ENCODE measurements around the gene LRRC49. TPM values are rescaled to one million over a fixed set of nuclear protein-coding genes. Genes with fewer than 3 reads are reported as not detected.
"Not testable (repeated sequence)": the region's sequence is repeated elsewhere in the genome, so short reads cannot be mapped to it uniquely, and the experiment has no call there.

The LRRC49 gene
- total and polyA plus RNA-seq, 4 donors = 32.5 to 92.5 (median 55.9) TPM

GRCh38 chr15:70866982-70867641 lies 25.5 kb upstream of the LRRC49 start:
- no peaks in the 10 kb centered on the region for H3K27me3 ChIP-seq (ENCODE audit: control insufficient read depth, insufficient read depth, low read length)
- H3K36me3 ChIP-seq (ENCODE audit: control insufficient read depth, insufficient read depth, low read length) = no peaks in the 10 kb centered on the region
- no peak overlapping the region for H3K27ac ChIP-seq (ENCODE audit: low read depth, low read length)
- H3K9me3 ChIP-seq (ENCODE audit: control insufficient read depth, insufficient read depth, low read length) = no peaks in the 10 kb centered on the region
- peaks cover 4% of the 10 kb centered on the region for H3K4me1 ChIP-seq (ENCODE audit: control insufficient read depth, insufficient read depth, low read length)
- DNase-seq (ENCODE audit: low read depth in 4 of 6, low spot score in 6 of 6) = no peak
- no CpG with 5 or more reads among the region's 5 CpGs for WGBS (ENCODE audit: insufficient coverage)
- H3K4me3 ChIP-seq (ENCODE audit: low read depth, low read length) = no peak overlapping the region

- Histone ChIP-seq H3K9me3 (ENCODE audit: control insufficient read depth, insufficient read depth, low read length) (no peaks in the 10 kb centered on the region), H3K4me3 (ENCODE audit: low read depth, low read length) (no peak overlapping the region), H3K36me3 (ENCODE audit: control insufficient read depth, insufficient read depth, low read length) (no peaks in the 10 kb centered on the region), H3K4me1 (ENCODE audit: control insufficient read depth, insufficient read depth, low read length) (peaks cover 4% of the 10 kb centered on the region), H3K27ac (ENCODE audit: low read depth, low read length) (no peak overlapping the region), H3K27me3 (ENCODE audit: control insufficient read depth, insufficient read depth, low read length) (no peaks in the 10 kb centered on the region)
- no CpG with 5 or more reads among the region's 6 CpGs for WGBS (ENCODE audit: insufficient coverage)
- peak in 2 of 6 donors; percentile 28 to 53 for DNase-seq (ENCODE audit: low read depth in 4 of 6, low spot score in 6 of 6)
Observed at GRCh38 chr15:70867911-70868467, 24.6 kb upstream of the LRRC49 start.

GRCh38 chr15:70869346-70869745 lies 23.3 kb upstream of the LRRC49 start:
- H3K4me3 ChIP-seq (ENCODE audit: low read depth, low read length) = no peak overlapping the region
- H3K4me1 ChIP-seq (ENCODE audit: control insufficient read depth, insufficient read depth, low read length) = peaks cover 4% of the 10 kb centered on the region
- WGBS (ENCODE audit: insufficient coverage) = no CpG with 5 or more reads among the region's 3 CpGs

GRCh38 chr15:70870051-70870450 lies 22.6 kb upstream of the LRRC49 start:
- H3K9me3 ChIP-seq (ENCODE audit: control insufficient read depth, insufficient read depth, low read length) = no peaks in the 10 kb centered on the region
- no peaks in the 10 kb centered on the region for H3K36me3 ChIP-seq (ENCODE audit: control insufficient read depth, insufficient read depth, low read length)
- H3K4me1 ChIP-seq (ENCODE audit: control insufficient read depth, insufficient read depth, low read length) = peaks cover 4% of the 10 kb centered on the region
- H3K27ac ChIP-seq (ENCODE audit: low read depth, low read length) = no peak overlapping the region
- H3K4me3 ChIP-seq (ENCODE audit: low read depth, low read length) = no peak overlapping the region
- no peaks in the 10 kb centered on the region for H3K27me3 ChIP-seq (ENCODE audit: control insufficient read depth, insufficient read depth, low read length)
- DNase-seq (ENCODE audit: low read depth in 4 of 6, low spot score in 6 of 6) = peak in 2 of 6 donors; percentile 23 to 47

More at GRCh38 chr15:70869346-70869745, 23.3 kb upstream of the LRRC49 start:
- Histone ChIP-seq H3K36me3 (ENCODE audit: control insufficient read depth, insufficient read depth, low read length) (no peaks in the 10 kb centered on the region), H3K9me3 (ENCODE audit: control insufficient read depth, insufficient read depth, low read length) (no peaks in the 10 kb centered on the region), H3K27me3 (ENCODE audit: control insufficient read depth, insufficient read depth, low read length) (no peaks in the 10 kb centered on the region), H3K27ac (ENCODE audit: low read depth, low read length) (no peak overlapping the region)
- DNase-seq (ENCODE audit: low read depth in 4 of 6, low spot score in 6 of 6) = no peak

DNA sequence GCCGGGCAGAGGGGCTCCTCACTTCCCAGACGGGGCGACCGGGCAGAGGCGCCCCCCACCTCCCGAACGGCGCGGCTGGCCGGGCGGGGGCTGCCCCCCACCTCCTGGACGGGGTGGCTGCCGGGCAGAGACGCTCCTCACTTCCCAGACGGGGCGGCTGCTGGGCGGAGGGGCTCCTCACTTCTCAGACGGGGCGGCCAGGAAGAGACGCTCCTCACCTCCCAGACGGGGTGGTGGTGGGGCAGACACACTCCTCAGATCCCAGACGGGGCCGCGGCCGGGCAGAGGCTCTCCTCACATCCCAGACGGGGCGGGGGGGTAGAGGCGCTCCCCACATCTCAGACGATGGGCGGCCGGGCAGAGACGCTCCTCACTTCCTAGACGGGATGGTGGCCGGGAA lies 21.1 kb upstream of the LRRC49 start:
- 97% methylated on average over 34 of the region's 34 CpGs for WGBS (ENCODE audit: insufficient coverage)
- not testable (repeated sequence) for H3K4me1 ChIP-seq (ENCODE audit: control insufficient read depth, insufficient read depth, low read length); DNase-seq (ENCODE audit: low read depth in 4 of 6, low spot score in 6 of 6); H3K9me3 ChIP-seq (ENCODE audit: control insufficient read depth, insufficient read depth, low read length); H3K36me3 ChIP-seq (ENCODE audit: control insufficient read depth, insufficient read depth, low read length); H3K4me3 ChIP-seq (ENCODE audit: low read depth, low read length); H3K27me3 ChIP-seq (ENCODE audit: control insufficient read depth, insufficient read depth, low read length); H3K27ac ChIP-seq (ENCODE audit: low read depth, low read length)

- peaks cover 4% of the 10 kb centered on the region for H3K4me1 ChIP-seq (ENCODE audit: control insufficient read depth, insufficient read depth, low read length)
- WGBS (ENCODE audit: insufficient coverage) = 100% methylated on average over 1 of the region's 2 CpGs
- H3K27ac ChIP-seq (ENCODE audit: low read depth, low read length) = no peak overlapping the region
- no peak for DNase-seq (ENCODE audit: low read depth in 4 of 6, low spot score in 6 of 6)
- no peak overlapping the region for H3K4me3 ChIP-seq (ENCODE audit: low read depth, low read length)
- H3K36me3 ChIP-seq (ENCODE audit: control insufficient read depth, insufficient read depth, low read length) = no peaks in the 10 kb centered on the region
- no peaks in the 10 kb centered on the region for H3K27me3 ChIP-seq (ENCODE audit: control insufficient read depth, insufficient read depth, low read length)
- no peaks in the 10 kb centered on the region for H3K9me3 ChIP-seq (ENCODE audit: control insufficient read depth, insufficient read depth, low read length)
Observed at GRCh38 chr15:70873232-70874054, 19.2 kb upstream of the LRRC49 start.

DNA sequence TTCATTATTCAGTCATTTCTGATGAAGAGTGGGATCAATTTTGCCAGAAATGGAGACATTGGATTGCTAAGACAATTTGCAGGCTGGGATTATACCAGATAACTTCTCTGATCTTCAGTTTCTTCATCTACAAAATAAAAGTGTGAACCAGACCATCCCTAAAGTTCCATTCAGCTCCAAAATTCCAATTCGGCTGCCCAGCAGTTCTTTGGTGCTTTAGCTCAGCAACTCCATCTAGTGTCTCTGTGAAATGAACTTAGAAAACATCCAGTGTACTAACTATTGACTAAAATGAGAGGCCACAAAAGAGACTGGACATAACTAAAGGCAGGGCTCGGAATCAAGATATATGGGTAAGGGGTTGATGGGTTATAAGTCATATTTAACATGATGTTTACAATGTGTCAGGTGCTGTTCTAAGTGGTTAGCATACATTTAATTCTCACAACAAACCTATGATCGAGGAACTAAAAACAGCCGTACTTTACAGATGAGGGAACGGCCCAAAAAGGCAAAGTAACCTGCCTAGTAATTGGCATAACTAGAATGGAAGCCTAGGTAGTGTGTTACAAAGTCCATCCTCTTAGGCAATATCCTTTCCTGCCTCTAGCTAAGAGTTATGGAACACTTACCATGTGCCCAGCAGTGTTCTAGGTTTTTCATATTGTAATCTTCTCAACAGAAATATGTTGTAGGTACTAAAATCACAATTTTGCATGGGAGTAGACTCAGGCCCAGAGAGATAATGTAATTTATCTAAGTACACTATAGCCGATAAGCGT lies 17.4 kb upstream of the LRRC49 start:
- H3K9me3 ChIP-seq (ENCODE audit: control insufficient read depth, insufficient read depth, low read length) = no peaks in the 10 kb centered on the region
- H3K4me3 ChIP-seq (ENCODE audit: low read depth, low read length) = no peak overlapping the region
- H3K27me3 ChIP-seq (ENCODE audit: control insufficient read depth, insufficient read depth, low read length) = no peaks in the 10 kb centered on the region
- peaks cover 4% of the 10 kb centered on the region for H3K4me1 ChIP-seq (ENCODE audit: control insufficient read depth, insufficient read depth, low read length)
- no peak overlapping the region for H3K27ac ChIP-seq (ENCODE audit: low read depth, low read length)
- no peaks in the 10 kb centered on the region for H3K36me3 ChIP-seq (ENCODE audit: control insufficient read depth, insufficient read depth, low read length)
- 0% methylated on average over 1 of the region's 7 CpGs for WGBS (ENCODE audit: insufficient coverage)
- DNase-seq (ENCODE audit: low read depth in 4 of 6, low spot score in 6 of 6) = peak in 2 of 6 donors; percentile 65 to 68

- Histone ChIP-seq H3K27me3 (ENCODE audit: control insufficient read depth, insufficient read depth, low read length) (no peaks in the 10 kb centered on the region), H3K36me3 (ENCODE audit: control insufficient read depth, insufficient read depth, low read length) (no peaks in the 10 kb centered on the region), H3K4me3 (ENCODE audit: low read depth, low read length) (no peak overlapping the region), H3K27ac (ENCODE audit: low read depth, low read length) (no peak overlapping the region), H3K9me3 (ENCODE audit: control insufficient read depth, insufficient read depth, low read length) (no peaks in the 10 kb centered on the region), H3K4me1 (ENCODE audit: control insufficient read depth, insufficient read depth, low read length) (no peaks in the 10 kb centered on the region)
- DNase-seq (ENCODE audit: low read depth in 4 of 6, low spot score in 6 of 6) = no peak
- WGBS (ENCODE audit: insufficient coverage) = 90% methylated on average over 3 of the region's 3 CpGs
Observed at GRCh38 chr15:70876011-70876410, 16.6 kb upstream of the LRRC49 start.

DNA sequence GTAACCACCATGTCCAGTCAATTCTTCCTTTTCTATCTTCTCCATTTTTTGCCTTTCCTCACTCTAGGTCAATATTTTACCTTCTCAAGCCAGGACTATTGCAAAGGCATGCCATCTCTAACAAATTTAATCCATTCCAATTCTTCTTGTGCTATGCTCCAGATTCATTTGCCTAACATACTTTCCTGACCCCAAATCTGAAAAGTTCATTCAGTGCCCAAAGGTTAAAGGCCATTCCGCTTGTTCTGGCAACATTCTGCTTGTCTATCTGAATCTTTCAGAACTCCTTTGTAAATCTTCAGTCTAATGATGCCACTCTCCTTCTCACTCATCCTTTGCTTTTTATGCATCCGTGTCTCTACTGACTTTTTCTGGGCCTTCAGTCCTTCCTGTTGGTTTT lies 15.9 kb upstream of the LRRC49 start:
- Histone ChIP-seq H3K4me3 (ENCODE audit: low read depth, low read length) (no peak overlapping the region), H3K27me3 (ENCODE audit: control insufficient read depth, insufficient read depth, low read length) (no peaks in the 10 kb centered on the region), H3K36me3 (ENCODE audit: control insufficient read depth, insufficient read depth, low read length) (no peaks in the 10 kb centered on the region), H3K27ac (ENCODE audit: low read depth, low read length) (no peak overlapping the region), H3K4me1 (ENCODE audit: control insufficient read depth, insufficient read depth, low read length) (no peaks in the 10 kb centered on the region), H3K9me3 (ENCODE audit: control insufficient read depth, insufficient read depth, low read length) (no peaks in the 10 kb centered on the region)
- 46% methylated on average over 2 of the region's 2 CpGs for WGBS (ENCODE audit: insufficient coverage)
- no peak for DNase-seq (ENCODE audit: low read depth in 4 of 6, low spot score in 6 of 6)
